Activated gamma-delta T cell treated with Interleukin-2 at 50 U/mL for 16 hours (primary cell): ENCODE data around the gene IL1RAPL1.
"Not testable (repeated sequence)": the region's sequence is repeated elsewhere in the genome, so short reads cannot be mapped to it uniquely, and the experiment has no call there.

Experiments used
- DNase-seq: peaks from one replicate; pipeline ENCODE4 v3.0.0-alpha.2; 2020

The IL1RAPL1 gene

GRCh38 chrX:29285664-29286063, 698.4 kb downstream of the IL1RAPL1 start:
- no peak for DNase-seq

DNA sequence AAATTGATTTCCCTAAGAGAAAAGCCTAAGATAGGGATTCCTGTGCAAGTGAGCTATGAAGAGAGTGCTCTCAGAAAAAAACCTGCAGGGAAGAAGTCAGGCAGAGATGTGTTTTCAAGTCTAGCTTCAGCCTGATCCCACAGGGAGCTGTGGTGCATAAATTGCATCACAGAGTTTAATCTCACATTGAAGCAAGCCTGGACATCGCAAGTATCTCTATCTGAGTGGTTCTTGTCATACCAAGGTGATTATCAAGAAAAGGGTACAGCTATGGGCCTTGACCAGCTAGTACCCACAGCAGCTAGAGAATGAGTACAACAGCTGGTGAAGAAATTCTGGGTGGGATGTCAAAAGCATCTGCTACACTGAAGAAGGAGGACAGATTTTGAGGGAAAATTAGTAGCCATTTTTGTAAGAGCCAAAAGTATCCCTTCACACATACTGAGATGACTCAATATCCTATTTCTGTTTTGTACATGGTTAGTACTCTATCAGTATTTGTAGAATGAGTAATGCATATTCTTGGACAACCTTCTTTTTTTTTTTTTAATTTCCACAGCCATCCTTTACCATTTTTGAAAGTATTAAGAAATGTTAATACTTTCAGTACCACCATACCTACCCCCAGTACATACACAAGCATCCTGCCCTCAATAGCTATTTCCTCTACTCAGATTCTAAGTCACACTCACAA, 708.9 kb downstream of the IL1RAPL1 start:
- no peak for DNase-seq

- DNase-seq, result no peak
These were observed 710.0 kb downstream of the IL1RAPL1 start for GRCh38 chrX:29297171-29297800.

DNA sequence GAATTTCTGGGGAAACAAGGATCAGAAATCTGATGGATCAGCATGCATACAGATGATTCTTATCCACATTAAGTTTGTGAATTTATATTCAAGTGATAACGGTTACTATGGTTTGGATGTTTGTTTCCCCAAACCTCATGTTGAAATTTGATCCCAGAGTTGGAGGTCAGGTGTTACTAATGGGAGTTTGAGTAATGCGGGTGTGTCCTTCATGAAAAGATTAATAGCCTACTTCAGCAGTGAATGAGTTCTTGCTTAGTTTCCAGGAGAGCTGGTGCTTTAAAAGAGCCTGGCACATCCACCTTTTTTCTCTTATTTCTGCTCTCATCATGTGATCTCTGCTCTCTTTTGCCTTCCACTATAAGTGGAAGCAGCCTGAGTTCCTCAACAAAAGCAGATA, 712.4 kb downstream of the IL1RAPL1 start:
- no peak for DNase-seq

GRCh38 chrX:29308726-29309125, 721.5 kb downstream of the IL1RAPL1 start:
- DNase-seq, result no peak

DNA sequence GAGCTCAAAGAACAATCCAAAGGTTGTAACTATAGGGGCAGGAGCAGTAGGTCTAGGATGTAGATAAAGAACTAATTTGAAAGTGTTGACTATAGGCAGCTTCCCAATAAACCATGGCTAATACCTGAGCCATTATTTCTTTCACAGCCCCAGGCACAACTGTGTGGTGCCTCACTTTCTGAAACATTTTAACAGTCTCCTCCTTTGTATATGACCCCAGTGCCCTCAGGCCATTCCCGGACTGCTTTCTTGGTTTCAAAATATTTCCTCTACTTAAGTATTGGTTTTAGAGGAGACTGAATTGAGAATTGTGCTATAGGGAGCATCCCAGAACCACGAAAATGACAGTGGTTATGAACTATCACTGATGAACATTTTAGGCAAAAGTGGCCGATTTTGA, 728.7 kb downstream of the IL1RAPL1 start:
- no peak for DNase-seq

- no peak for DNase-seq
These were observed 730.8 kb downstream of the IL1RAPL1 start for GRCh38 chrX:29318012-29318411.

DNA sequence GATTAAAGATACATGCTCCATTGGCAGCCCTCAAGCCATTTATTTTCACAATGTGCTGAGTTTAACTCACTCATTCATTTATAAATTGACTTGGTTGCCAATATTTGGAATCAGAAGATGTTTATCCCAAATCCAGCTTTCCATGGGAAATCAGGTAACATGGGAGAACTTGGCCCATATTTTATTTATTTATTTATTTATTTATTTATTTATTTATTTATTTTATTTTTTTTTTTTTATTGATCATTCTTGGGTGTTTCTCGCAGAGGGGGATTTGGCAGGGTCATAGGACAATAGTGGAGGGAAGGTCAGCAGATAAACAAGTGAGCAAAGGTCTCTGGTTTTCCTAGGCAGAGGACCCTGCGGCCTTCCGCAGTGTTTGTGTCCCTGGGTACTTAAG, 745.2 kb downstream of the IL1RAPL1 start:
- not testable (repeated sequence) for DNase-seq

DNA sequence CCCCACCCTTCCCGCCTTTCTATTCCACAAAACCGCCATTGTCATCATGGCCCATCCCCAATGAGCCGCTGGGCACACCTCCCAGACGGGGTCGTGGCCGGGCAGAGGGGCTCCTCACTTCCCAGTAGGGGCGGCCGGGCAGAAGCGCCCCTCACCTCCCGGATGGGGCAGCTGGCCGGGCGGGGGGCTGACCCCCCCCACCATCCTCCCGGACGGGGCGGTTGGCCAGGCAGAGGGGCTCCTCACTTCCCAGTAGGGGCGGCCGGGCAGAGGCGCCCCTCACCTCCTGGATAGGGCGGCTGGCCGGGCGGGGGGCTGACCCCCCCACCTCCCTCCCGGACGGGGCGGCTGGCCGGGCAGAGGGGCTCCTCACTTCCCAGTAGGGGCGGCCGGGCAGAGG, 745.8 kb downstream of the IL1RAPL1 start:
- DNase-seq, result not testable (repeated sequence)

DNA sequence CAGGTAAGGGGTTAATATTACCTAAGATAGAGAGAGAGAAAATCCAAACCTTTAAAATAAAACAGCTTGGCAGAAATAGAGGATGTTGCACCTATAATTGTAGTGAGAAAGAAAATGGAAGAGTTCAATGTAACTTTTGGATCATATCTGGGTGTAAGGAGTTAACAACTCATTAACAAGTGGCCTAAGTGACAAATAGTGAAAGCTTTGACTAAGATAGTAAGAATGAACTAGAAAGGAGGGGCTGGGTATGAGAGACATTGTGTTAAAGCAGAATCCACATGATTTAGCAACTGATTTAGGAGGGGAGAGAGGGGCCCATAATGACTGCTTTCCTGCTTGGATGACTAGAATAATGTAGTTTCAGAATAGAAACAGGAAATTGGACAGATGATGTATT, 761.0 kb downstream of the IL1RAPL1 start:
- DNase-seq, result no peak

DNA sequence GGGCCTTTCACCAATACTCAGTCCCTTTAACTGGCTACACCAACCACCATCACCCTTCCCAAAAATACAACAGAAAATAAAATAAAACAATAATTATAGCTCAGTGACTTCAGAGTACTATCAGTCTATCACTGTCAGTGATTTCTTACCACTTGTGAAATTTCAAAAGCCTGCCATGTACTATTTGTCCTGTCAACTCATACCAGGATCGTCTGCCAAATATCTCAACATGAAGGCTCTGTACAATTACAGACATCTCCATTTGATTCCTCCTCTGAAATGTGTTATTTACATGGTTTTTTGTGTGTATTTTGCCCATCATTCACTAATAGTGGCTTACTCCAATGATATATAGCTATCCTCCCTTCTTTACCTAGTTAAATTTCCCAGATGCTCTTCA, 772.0 kb downstream of the IL1RAPL1 start:
- DNase-seq, result no peak

DNA sequence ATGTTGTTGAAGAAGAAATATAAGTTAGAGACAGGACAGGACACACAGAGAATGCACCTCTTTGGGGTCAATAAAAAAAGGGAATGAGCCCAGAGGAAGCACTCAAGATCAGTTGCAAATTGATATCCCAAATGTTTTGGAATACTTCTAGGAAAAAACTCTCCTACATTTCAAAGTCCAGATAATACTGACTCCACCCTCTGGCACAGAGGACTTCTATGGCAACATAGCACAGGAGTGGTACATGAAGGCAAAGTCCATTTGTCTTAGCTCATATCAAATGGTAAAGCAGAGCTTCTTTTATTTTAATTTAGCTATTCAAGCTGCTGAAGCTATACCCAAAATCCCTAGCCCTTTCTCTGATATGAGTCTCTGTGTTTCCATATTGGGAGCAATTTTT, 787.5 kb downstream of the IL1RAPL1 start:
- not testable (repeated sequence) for DNase-seq

DNA sequence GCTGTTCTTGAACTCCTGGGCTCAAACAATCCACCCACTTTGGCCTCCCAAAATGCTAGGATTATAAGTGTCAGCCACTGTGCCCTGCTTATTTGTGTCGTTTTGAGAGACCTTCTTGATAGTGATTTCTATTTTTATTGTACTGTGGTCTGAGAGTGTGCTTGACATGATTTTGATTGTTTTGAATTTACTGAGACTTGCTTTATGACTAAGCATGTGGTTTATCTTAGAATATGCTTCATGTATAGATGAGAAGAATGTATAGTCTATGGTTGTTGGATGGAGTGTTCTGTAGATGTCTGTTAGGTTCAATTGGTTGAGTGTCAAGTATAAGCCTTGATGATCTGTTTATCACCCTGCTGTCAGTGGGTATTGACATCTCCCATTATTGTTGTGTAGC, 789.3 kb downstream of the IL1RAPL1 start:
- DNase-seq, result no peak

- no peak for DNase-seq
These were observed 795.6 kb downstream of the IL1RAPL1 start for GRCh38 chrX:29382811-29383210.

DNA sequence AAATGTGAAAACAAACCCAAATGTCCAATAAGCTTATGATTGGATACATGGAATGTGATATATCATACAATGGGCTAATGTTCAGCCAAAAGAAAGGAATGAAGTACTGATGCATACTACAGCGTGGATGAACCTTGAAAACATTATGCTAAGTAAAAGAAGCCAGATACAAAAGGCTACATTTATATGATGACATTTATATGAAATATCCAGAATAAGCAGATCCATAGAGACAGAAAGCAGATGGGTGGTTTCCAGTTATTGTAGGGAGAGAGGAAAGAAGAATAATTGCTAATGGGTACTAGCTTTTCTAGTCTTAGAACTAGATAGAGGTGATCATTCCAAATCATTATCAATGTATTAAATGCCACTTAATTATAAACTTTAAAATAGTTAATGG, 801.3 kb downstream of the IL1RAPL1 start:
- no peak for DNase-seq

DNA sequence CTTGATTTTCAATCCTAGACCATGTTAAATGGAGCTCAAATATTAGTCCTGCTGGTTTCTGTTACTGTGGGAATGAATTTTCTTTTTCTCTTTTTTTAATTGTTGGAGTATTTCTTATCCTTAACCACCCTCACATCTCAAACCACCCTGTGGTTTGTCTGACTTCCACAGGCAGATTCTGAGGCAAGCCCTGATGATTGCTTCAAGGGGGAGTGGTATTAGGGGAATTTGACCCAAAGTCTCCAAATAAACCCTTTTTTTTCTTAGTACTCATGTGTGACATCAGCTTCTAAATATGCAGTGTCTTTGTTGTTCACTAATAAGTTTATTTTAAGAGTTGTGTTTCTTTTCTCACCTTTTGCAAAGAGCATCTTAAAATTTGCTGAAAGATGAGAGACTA, 810.3 kb downstream of the IL1RAPL1 start:
- no peak for DNase-seq

- no peak for DNase-seq
These were observed 820.1 kb downstream of the IL1RAPL1 start for GRCh38 chrX:29407357-29407756.

GRCh38 chrX:29419774-29420553, 832.7 kb downstream of the IL1RAPL1 start:
- DNase-seq, result no peak

GRCh38 chrX:29422034-29422433, 834.8 kb downstream of the IL1RAPL1 start:
- no peak for DNase-seq

GRCh38 chrX:29431895-29432294, 844.6 kb downstream of the IL1RAPL1 start:
- DNase-seq, result no peak

- DNase-seq, result no peak
These were observed 845.3 kb downstream of the IL1RAPL1 start for GRCh38 chrX:29432534-29432933.

GRCh38 chrX:29434939-29435338, 847.7 kb downstream of the IL1RAPL1 start:
- no peak for DNase-seq

GRCh38 chrX:29435396-29435795, 848.1 kb downstream of the IL1RAPL1 start:
- DNase-seq, result no peak

DNA sequence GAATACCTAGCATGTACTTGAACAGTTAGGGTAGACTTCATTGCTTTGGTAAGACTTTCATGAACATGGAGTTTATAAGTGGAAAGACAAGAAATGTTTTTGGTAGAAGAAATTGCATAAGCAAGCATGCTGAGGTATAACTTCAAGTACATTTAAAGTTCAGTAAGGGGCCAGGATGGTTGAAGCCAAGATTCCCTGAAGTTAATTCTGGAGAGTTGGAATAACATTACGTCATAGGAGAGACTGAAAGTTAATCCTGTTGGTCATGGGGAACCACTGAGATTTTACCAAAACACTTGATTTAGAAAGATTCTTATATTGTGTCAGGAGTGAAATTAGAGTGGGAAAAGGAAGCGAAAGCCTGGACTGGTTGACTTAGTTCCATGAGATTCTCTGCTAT, 860.6 kb downstream of the IL1RAPL1 start:
- DNase-seq, result no peak
